Measurements from ENCODE around the gene GCGR. TPM values are rescaled to one million over a fixed set of nuclear protein-coding genes. Genes with fewer than 3 reads are reported as not detected.

Gene GCGR
- total RNA-seq, 3 donors from 2014 or later (not counting 1 experiment from before 2014, with no cell fraction given), result not detected

- Mint-ChIP-seq H3K27ac (no peak overlapping the region), H3K4me3 (no peak overlapping the region), H3K27me3 (ENCODE audit: low read depth in 2 of 2) (no peaks in the 10 kb centered on the region), H3K36me3 (no peaks in the 10 kb centered on the region), H3K9me3 (no peaks in the 10 kb centered on the region), H3K4me1 (no peaks in the 10 kb centered on the region)
- ATAC-seq (no peak), DNase-seq (no peak)
- Histone ChIP-seq H3K9me3 (ENCODE audit: control insufficient read depth, insufficient read depth, low read length) (no peaks in the 10 kb centered on the region), H3K4me3 (ENCODE audit: low read length) (no peak overlapping the region), H3K27ac (ENCODE audit: low read length) (no peak overlapping the region), H3K4me1 (ENCODE audit: control insufficient read depth, insufficient read depth, low read length) (no peaks in the 10 kb centered on the region), H3K27me3 (ENCODE audit: control insufficient read depth, insufficient read depth, low read length) (no peaks in the 10 kb centered on the region), H3K36me3 (ENCODE audit: control insufficient read depth, insufficient read depth, low read length) (peaks cover 46% of the 10 kb centered on the region)
- intact Hi-C loops (cut with micrococcal nuclease), result no loop called here
- no peak for TF ChIP-seq CTCF (IDR thresholded peaks at IDR 0.05)
- WGBS (ENCODE audit: insufficient coverage), result 95% methylated on average over 15 of the region's 15 CpGs
Measured at GRCh38 chr17:81841866-81842265, 37.9 kb downstream of the GCGR start.

GRCh38 chr17:81842378-81842724 is 38.4 kb downstream of the GCGR start:
- Mint-ChIP-seq H3K4me1 (no peaks in the 10 kb centered on the region), H3K4me3 (no peak overlapping the region), H3K36me3 (no peaks in the 10 kb centered on the region), H3K9me3 (no peaks in the 10 kb centered on the region), H3K27ac (no peak overlapping the region), H3K27me3 (ENCODE audit: low read depth in 2 of 2) (no peaks in the 10 kb centered on the region)
- DNase-seq (no peak), ATAC-seq (no peak)
- Histone ChIP-seq H3K9me3 (ENCODE audit: control insufficient read depth, insufficient read depth, low read length) (no peaks in the 10 kb centered on the region), H3K27ac (ENCODE audit: low read length) (no peak overlapping the region), H3K4me1 (ENCODE audit: control insufficient read depth, insufficient read depth, low read length) (no peaks in the 10 kb centered on the region), H3K4me3 (ENCODE audit: low read length) (no peak overlapping the region), H3K27me3 (ENCODE audit: control insufficient read depth, insufficient read depth, low read length) (no peaks in the 10 kb centered on the region), H3K36me3 (ENCODE audit: control insufficient read depth, insufficient read depth, low read length) (peaks cover 49% of the 10 kb centered on the region)
- no peak for TF ChIP-seq CTCF (IDR thresholded peaks at IDR 0.05)
- WGBS (ENCODE audit: insufficient coverage), result 97% methylated on average over 11 of the region's 11 CpGs
- intact Hi-C loops (cut with micrococcal nuclease), result no loop called here

- no peaks in the 10 kb centered on the region for H3K4me1 ChIP-seq (ENCODE audit: control insufficient read depth, insufficient read depth, low read length)
- H3K36me3 ChIP-seq (ENCODE audit: control insufficient read depth, insufficient read depth, low read length), result peaks cover 52% of the 10 kb centered on the region
- no peaks in the 10 kb centered on the region for H3K27me3 ChIP-seq (ENCODE audit: control insufficient read depth, insufficient read depth, low read length)
- Mint-ChIP-seq H3K36me3 (no peaks in the 10 kb centered on the region), H3K4me1 (no peaks in the 10 kb centered on the region), H3K9me3 (no peaks in the 10 kb centered on the region), H3K27ac (no peak overlapping the region), H3K4me3 (no peak overlapping the region), H3K27me3 (ENCODE audit: low read depth in 2 of 2) (no peaks in the 10 kb centered on the region)
- no peak overlapping the region for H3K27ac ChIP-seq (ENCODE audit: low read length)
- no peak overlapping the region for H3K4me3 ChIP-seq (ENCODE audit: low read length)
- intact Hi-C loops (cut with micrococcal nuclease), result no loop called here
- no peak for TF ChIP-seq CTCF (IDR thresholded peaks at IDR 0.05)
- ATAC-seq (no peak), DNase-seq (no peak)
- 87% methylated on average over 21 of the region's 21 CpGs for WGBS (ENCODE audit: insufficient coverage)
- H3K9me3 ChIP-seq (ENCODE audit: control insufficient read depth, insufficient read depth, low read length), result no peaks in the 10 kb centered on the region
Measured at GRCh38 chr17:81842725-81843504, 39.0 kb downstream of the GCGR start.
